NCI-H2227 treated with DMSO at 0.1 percent for 48 hours (cell line): Measurements from ENCODE around the gene GAB4.
A peak's percentile ranks its signal among the peaks of the same experiment; 100 is the strongest.
"Not testable (repeated sequence)": the region's sequence is repeated elsewhere in the genome, so short reads cannot be mapped to it uniquely, and the experiment has no call there.

Experiments used
- DNase-seq: peaks from one replicate; lab custom pipeline; 2025; lab: John Stamatoyannopoulos, UW

The GAB4 gene

DNA sequence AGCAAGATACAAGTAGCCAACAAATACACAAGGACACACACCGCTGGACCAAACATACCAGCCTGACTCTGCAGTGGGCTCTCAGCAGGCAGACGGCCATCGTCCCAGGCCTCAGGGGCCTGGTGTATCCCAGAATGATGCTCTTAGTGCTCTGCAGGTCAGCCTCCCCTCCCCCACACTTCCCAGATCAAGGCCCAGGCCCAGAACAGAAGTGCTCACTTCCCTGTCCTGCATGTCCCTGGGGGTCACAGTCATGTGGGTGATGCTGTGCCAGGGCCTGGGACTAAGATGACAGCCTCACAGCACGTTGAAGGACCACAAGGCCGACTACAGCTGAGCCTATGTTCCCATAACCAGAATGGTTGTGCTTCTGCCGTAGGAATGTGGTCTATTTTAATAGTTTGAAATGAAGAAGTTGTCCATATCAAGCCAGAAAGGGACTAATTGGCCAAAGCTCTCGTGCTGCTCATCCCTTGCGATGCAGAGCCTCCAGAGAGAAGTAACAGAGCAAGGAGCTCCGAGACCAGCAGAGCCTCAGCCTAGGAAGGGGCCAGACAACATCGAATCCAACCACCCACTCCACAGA lies 48.6 kb downstream of the GAB4 start:
- no peak for DNase-seq

DNA sequence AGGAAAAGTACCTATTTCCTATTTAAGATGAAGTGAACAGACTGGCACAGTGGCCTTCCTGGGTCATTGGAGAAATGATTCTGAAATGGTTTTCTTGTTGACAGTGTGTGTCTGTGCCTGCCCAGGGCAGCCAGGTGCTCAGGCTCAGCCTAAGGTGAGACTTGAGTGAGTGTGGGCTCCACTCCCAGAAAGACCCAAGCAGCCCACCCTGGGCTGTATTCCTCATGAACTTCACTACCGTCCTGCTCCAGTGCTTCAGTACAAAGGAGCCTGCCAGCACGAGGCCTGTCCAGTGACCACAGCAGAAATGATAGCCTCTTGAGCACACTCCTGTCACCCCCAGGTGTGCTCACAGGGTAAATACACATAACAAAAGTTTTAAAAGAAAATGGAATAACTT lies 49.5 kb downstream of the GAB4 start:
- no peak for DNase-seq

- no peak for DNase-seq
These were observed 50.2 kb downstream of the GAB4 start for GRCh38 chr22:16957781-16958180.

DNA sequence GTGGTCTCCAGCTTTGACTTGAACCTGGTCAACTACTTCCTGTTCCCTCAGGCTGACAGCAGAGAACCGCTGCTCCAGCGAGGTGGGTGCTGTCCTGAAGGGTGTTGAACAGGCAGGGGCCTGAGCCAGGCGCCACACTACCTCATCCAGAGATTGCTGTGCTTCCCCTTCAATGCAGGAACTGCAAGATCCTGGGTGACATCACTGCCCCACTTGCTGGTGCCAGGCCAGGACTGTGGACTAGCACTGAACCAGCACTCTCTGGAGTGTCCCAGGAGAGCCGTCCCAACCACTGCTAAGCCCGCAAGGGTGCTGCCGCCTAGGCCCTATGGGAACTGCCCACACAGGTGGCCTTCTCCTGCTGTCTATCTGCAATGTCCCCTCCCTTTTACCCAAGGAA lies 51.7 kb downstream of the GAB4 start:
- no peak for DNase-seq

DNA sequence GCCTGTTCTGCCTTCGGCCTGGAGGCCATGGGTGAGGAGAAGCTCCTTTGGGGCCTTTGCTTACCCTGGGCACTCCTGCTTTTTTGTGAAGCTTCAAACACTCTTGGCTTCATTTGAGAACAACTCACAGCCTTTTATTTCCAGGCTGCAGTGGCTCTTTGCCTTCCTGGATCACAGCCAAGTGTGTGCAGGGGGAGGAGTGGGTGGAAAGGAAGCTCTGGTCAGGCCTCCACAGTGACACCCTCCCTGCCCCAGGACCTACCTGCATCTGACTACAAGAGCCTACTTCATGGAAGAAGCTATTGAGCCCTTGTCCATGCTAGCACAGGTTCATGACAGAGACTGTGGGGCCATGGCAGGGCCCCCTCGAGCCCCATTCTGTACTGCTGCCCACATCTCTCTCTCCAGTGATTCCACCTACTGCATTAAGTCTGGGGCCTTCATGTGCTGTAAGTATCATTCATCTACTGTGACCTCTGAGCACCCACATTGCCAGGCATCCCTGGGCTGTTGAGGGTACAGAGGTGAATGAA lies 52.3 kb downstream of the GAB4 start:
- no peak for DNase-seq

GRCh38 chr22:16955081-16955480 lies 52.9 kb downstream of the GAB4 start:
- DNase-seq = no peak

- DNase-seq = no peak
These were observed 54.0 kb downstream of the GAB4 start for GRCh38 chr22:16954060-16954403.

GRCh38 chr22:16953206-16954059 lies 54.6 kb downstream of the GAB4 start:
- DNase-seq = no peak

DNA sequence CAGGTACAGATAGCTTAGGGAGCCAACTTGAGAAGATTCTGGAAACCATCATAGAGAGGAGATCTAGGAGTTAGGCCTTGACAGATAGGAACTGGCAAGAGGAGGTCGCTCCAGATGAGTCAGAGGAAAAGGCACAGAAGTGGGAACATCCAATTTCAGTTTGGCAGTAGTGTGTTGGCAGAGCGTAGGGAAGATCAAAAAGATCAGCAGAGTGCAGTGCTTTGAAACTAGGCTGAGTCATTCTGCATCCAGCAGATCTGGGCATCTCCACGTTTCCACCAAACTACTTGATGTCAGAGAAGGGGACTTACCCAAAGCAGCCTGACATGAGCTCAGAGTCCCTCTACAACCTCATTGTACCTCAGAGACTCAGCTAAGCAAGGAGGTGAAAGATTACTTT lies 58.5 kb downstream of the GAB4 start:
- no peak for DNase-seq

DNA sequence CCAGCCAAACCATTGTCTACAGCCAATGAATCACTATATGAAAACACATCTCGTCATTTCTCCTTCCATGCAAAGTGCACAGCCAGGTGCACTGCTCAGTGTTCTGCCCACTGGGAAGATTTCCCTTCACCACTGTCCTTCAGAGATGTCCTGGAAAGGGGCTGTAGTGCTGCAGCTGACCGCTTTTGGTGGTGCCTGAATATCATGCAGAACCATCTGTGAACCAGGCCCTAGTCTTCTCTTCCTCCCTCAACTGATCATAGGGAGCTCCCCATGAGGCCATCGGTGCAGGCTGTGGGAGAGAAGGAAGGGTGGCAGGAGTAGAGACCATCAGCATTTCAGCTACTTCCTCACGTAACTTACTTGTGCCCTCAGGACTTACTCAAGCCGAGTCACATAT lies 70.2 kb downstream of the GAB4 start:
- DNase-seq = no peak

GRCh38 chr22:16937209-16937608 lies 70.8 kb downstream of the GAB4 start:
- DNase-seq = not testable (repeated sequence)

- DNase-seq = no peak
These were observed 71.4 kb downstream of the GAB4 start for GRCh38 chr22:16936625-16937024.

- DNase-seq = no peak
These were observed 72.8 kb downstream of the GAB4 start for GRCh38 chr22:16935209-16935608.

DNA sequence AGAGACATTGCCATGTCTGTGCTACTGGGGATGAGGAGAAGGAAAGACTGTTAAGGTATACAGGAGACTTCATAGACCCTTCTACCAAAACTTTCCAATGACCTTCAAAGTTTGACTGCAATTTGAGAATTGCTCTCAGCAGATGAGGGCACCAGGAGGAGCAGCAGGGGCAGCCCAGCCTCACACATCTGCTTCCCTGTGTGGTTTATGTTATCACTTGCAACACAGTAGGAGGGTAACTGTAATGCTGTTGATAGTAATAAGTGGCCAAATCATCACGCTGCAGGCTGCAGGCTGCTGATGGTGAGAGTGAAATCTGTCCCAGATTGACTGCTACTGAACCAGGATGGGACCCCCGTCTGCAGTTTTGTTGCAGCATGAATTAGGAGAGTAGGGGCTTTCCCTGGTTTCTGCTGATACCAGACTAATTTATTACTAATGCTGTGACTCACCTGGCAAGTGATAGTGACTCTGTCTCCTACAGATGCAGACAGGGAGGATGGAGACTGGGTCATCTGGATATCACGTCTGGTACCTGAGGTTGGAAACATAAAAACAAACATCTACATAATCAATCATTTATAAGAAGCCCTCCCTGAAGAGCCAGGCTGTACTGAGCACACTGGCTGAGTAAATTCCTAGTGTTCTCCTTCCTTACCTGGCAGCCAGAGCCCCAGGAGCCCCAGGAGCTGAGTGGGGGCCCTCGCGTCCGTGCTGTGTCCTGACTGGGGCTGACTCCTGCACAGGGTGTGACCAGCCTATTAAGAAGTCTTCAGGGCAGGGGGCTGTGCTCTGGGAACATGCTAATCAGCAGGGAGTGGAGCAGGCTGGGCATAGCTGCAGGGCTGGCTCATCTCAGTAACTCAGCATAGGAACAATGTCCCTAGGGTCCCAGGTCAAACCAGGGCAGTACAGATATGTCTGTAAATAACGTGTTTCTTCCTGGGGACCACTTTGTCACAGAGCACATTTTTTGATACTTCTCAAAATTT lies 74.4 kb downstream of the GAB4 start:
- no peak for DNase-seq

DNA sequence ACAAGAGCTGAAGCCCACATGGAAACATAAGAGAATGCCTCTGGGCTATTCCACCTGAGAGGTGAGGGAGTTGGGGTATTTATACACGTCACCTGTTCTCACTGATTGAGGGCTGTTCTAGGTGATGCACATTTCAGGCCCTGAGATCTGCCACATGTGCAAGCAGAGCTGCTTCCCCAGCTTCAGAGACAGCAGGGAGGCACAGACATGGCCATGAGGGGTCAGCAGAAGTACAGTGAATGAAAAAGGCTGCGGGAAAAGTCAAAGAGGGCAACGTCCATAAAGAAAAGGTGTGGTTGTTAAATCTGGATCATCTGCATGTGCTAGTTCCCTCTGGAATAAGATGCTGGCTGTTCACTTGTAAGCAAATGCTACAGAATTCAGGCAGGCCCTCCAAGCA lies 75.4 kb downstream of the GAB4 start:
- DNase-seq = no peak

DNA sequence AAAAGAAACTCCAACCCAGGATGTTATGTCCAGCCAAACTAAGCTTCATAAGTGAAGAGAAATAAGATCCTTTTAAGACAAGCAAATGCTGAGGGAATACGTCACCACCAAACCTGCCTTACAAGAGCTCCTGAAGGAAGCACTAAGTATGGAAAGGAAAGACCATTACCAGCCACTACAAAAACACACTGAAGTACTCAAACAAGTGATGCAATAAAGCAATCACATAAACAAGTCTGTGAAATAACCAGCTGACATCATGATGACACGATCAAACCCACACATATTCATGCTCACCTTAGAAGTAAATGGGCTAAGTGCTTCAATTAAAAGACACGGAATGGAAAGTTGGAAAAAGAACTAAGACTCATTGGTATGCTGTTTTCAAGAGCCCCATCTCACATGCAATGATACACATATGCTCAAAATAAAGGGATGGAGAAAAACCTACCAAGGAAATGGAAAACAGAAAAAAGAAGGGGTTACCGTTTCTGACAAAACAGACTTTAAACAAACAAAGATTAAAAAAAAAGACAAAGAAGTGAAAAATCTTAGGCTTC lies 82.5 kb downstream of the GAB4 start:
- no peak for DNase-seq

DNA sequence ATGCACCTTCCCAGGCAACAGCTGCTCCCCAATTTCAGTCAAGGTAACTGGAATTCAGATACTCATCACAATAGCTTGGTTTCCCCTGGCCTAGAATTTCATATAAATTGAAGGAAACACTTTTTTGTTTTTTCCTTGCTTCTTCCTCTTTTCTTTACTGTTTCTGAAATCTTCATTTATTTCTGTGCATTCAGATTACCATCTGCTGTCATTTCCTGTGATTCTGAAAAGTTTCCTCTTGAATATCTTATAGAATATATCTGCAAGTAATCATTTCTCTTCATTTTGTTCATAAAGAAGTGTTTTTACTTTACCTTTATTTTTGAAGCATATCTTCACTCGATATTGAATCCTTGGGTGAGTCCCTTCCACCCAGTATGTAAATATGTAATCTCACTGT lies 85.3 kb downstream of the GAB4 start:
- no peak for DNase-seq

DNA sequence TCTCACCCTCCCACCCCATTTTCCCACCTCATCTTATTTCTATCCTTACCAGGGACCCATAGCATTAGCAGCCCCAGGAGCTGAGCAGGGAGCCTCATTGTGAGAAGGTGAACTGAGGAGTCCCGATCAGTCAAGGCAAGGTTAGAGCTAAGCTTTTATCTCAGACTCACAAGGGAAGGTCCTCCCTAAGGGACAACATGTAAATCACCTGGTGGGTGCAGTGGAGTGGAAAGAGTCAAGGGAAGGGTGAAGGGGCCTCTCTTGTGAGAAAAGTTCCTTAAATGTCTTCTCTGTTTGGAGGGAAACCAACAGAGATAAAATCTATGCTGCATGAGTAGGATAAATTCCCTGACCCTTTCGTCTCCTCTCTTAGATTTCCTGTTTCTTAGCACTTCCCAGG lies 85.9 kb downstream of the GAB4 start:
- DNase-seq = no peak

GRCh38 chr22:16917144-16918003 lies 90.6 kb downstream of the GAB4 start:
- DNase-seq = peak; percentile 75

- DNase-seq = no peak
These were observed 92.3 kb downstream of the GAB4 start for GRCh38 chr22:16915701-16916100.

DNA sequence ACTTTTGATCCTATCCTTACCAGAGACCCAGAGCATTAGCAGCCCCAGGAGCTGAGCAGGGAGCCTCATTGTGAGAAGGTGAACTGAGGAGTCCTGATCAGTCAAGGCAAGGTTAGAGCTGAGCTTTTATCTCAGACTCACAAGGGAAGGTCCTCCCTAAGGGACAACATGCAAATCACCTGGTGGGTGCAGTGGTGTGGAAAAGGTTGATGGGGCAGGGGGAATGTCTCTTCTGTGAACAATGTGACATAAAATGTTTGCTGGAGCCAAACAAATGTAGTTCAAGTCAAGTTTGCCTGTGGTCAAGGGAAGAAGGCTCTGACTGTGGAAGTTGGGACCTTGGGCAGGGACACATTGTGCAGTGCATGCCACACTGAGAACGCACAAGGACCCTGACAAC lies 93.1 kb downstream of the GAB4 start:
- not testable (repeated sequence) for DNase-seq
